Heart left ventricle (tissue), 13 donors: Measurements from ENCODE around the gene LITAFD.

Source experiments
- CTCF ChIP-seq, 12 donors: fragments of 200-600 bp; sonication (generic) in 4 of 12; IDR thresholded peaks; one replicate each; pipeline versions ENCODE4 v1.5.0 to v1.8.0; 2018 to 2022; ENCODE audit warnings: antibody characterized with exemption in 12 of 12, mild to moderate bottlenecking in 5 of 12
- POLR2A ChIP-seq, 2 donors: fragments of 450-650 bp; IDR thresholded peaks; one replicate each; pipeline ENCODE4 v1.6.1; 2017; ENCODE audit warnings: antibody characterized with exemption in 2 of 2, mild to moderate bottlenecking in 2 of 2, moderate library complexity in 2 of 2
- donor health status: ischemic (EF 13 %, LVEDD 7.1; RV severe dilation, severe dysfunction).
- donor health status: DM: no; HTN: yes; CAD: no.
- donor health status: DM: no; HTN: no; CAD: no.
- donor health status: ischemic (EF 25% LVEDD 6.9; RV normal size, moderate dysfunction).
- donor health status: ischemic (EF 25% LVEDD 5.7; RV mildly dilated, moderate dysfunction).
- donor health status: ischemic (EF 35%, LVEDD 5.7; RV mildly dilated, moderate dysfunction).
- donor health status: nonischemic (EF 11% LVEDD 7.7; RV severe dilation, severe dysfunction).
- donor health status: DM: yes; HTN: yes; CAD: no.
- donor health status: PGD.
- donor health status: ischemic (EF 29% LVEDD 5.4; RV normal size, mild dysfunction).
- donor health status: nonischemic (EF 23%, LVEDD 6.1; RV moderate dilation, normal function).

GRCh38 chr16:8915722-8916301 lies 33.7 kb downstream of the LITAFD start:
- TF ChIP-seq CTCF (IDR thresholded peaks at IDR 0.05) (no peak), POLR2A (IDR thresholded peaks at IDR 0.05) (no peak)
